Measurements from ENCODE around the gene C17orf100.

C17orf100 gene

GRCh38 chr17:6651354-6651918 lies at the start of gene C17orf100, which contains the start of gene MED31:
Gene C17orf100, plus strand, starts transcription at chr17:6651762. Its CDS starts 152 bp downstream, at chr17:6651914.
Gene MED31, minus strand, starts transcription at chr17:6651605. Its CDS starts 77 bp downstream, at chr17:6651528.
- DNase-seq: peak; percentile 95 to 97

GRCh38 chr17:6602141-6602540 lies 49.4 kb upstream of the C17orf100 start:
- DNase-seq: no peak

DNA sequence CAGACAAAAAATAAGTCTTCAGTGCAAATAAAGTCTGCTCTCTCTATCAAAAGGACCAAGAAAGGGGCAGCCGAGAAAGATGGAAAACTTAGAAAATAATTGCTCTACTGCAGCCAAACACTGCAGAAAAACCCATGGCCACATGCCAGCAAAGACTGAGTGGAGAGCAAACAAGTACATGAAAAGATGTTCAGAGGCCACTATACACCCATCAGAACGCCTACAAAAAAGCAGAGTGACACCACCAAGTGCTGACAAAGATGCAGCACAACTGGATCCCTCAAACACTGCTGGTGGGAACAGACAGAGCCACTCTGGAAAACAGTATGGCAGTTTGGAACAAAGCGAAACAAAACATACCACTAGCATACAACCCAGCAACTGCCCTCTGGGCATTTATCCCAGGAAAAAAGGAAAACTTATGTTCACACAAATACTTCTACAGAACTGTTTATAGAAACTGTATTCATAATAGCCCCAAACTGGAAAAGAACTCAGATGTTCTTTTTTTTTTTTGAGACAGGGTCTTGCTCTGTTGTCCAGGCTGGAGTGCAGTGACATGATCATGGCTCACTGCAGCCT lies 47.7 kb upstream of the C17orf100 start:
- no peak for DNase-seq

DNA sequence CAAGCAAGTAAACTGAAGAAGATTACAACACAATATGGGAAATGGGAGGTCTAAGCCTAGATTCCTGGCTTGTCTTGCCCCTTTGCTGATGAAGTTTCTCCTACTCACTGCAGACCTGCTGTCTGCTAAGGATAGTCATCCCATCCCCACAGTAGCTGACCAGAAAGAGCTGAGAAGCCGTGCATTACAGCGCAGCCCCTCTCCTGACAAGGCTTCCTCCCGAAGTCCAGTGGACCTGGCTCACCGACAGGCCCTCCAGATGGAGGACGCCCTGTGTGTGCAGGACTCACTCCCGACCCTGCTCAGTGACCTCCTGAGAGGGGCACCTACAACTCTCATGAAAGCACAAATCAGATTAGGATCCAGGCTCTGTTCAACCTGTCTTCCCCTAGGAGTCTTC lies 46.4 kb upstream of the C17orf100 start:
- no peak for DNase-seq

GRCh38 chr17:6608321-6608720 lies 43.2 kb upstream of the C17orf100 start:
- no peak for DNase-seq

DNA sequence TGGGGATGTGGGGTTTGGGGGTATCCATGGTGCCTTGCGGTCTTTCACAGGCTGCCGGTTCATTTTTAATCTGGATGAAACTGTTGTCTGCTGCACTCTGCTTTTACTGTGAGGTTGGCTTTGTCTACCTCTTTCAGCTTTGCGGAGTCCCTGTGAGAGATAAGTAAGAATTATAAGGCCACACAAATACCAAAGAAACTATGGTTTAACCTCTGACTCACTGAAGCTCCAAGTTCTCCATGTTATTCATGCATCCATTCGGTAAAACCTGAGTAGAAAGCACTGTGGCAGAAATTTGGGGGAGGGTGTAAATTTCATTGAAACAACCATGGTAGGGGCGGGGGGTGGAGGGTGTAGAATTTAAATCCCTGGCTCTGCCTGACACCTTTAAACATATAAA lies 41.6 kb upstream of the C17orf100 start:
- no peak for DNase-seq

GRCh38 chr17:6611231-6611630 lies 40.3 kb upstream of the C17orf100 start:
- DNase-seq: no peak

- no peak for DNase-seq
Observed at GRCh38 chr17:6623941-6624340, 27.6 kb upstream of the C17orf100 start.

DNA sequence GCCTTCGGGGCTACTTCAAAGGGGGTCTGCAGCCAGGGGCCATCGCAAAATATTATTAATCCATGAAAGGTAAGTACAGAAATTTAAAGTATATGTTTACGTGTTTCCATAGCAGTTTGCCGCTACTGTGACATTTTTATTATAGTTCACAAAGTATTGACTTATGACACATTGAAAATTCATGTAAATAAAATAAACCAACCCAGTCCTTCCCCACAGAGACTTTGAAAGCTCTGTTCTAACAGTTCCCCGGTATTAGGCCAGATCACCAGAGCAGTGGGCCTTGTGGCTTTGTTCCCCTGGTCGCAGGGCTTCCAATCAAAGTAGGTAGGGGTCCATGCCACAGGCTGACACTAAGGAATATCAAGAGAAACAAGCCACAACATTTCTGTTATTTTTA lies 24.9 kb upstream of the C17orf100 start:
- DNase-seq: no peak

DNA sequence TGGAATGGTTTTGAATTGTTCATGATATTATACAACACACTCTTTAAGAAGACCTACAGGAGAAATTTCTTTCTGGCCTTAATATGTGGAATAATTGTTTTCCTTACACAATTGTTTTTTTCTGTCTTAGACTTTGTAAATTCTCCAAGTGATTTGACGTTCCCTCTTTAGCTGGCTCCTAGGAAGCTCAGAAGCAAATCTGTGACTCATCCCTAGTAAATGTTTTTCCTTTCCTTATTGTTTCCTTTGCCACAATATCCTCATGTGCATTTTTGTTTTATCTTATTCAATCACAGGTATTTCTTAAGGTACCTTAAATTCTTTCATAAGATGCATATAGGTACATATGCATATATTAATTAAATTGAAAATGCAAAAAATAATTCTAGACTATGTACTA lies 24.5 kb upstream of the C17orf100 start:
- DNase-seq: no peak

- DNase-seq: no peak
Observed at GRCh38 chr17:6630390-6630789, 21.2 kb upstream of the C17orf100 start.

DNA sequence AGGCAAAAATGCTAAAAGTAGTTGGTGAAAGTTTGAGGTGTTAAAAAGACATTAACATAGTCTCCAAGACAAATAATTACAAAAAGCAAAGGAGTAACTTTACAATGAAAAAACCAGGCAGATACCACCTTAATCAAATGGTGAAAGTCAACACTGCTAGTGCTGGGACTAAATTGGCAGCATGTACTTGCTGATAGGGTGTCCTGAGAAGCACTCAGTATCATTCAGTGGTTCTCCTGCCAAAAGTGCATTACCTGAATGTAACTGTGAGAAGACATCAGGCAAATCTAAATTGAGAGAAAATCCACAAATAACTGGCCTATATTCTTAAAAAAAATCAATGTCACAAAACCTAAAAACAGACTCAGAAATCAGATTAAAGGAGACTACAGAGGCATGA lies 19.0 kb upstream of the C17orf100 start:
- DNase-seq: no peak

DNA sequence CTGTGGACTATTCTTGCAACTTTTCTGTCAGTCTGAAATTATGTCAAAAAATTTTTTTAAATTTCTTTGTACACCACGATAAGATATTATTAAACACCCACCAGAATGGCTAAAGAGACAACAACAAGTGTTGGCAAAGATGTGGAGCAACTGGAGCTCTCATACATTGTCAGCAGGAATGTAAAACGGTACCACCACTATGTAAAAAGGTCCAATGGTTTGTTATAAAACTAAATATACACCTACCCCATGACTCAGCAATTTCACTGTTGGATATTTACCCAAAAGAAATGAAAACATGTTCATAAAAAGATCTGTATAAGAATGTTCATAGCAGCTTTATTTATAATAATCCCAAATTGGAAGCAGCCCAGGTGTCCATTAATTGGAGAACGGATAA lies 18.3 kb upstream of the C17orf100 start:
- DNase-seq: no peak

GRCh38 chr17:6636105-6636504 lies 15.5 kb upstream of the C17orf100 start:
- DNase-seq: no peak

DNA sequence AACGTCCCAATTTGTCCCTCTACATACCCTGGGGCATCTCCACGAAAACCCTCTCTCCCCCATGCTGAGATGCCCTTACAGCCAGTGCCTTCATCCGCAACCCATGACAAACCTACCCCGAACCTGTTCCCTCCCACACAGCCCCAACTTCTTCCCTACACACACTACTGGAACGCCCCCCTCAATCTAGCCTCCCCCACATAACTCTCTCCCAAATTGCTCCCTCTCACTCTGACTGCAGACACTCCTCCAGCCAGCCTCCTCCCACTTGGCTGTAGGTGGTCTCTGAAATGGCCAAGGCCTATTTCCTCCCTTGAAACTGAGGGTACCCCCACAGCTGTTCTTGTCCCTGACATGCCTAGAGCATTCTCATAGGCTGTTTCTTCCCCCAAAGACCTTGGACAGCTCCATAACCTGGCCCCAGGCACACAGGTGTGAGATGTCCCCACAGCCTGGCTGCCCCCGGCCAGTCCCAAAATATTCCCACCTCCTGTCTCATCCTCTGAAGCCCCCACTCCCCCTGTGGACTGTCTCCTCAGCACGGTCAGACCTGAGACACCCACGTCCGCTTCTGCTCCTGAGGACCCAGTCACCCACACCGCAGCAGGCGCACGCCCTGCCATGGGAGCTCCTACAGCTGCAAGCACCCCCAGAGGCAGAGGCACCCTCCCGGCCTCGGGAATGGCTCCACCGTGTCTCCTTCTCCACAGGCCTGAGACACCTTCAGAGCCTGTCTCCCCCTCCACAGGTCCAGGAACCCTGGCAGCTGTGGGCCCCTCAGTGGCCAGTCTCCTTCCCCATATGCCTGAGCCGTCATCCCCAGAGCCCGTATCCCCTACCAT lies 14.7 kb upstream of the C17orf100 start:
- no peak for DNase-seq

DNA sequence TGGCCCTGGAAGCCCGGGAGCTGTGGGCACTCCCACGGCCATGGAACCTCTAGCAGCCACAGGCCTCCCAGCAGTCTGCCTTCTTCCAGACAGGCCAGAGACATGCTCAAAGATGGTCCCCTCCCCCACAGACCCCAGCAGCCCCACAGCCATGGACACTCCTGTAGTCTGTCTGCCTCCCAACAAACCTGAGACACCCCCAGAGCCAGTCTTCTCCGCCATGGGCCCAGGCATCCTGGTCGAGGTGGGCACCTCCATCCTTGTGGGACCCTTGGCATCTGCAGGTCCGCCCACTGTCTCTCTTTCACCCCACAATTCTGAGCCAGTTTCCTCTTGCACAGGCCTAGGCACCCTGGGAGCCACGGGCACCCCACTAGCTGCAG lies 14.1 kb upstream of the C17orf100 start:
- no peak for DNase-seq

DNA sequence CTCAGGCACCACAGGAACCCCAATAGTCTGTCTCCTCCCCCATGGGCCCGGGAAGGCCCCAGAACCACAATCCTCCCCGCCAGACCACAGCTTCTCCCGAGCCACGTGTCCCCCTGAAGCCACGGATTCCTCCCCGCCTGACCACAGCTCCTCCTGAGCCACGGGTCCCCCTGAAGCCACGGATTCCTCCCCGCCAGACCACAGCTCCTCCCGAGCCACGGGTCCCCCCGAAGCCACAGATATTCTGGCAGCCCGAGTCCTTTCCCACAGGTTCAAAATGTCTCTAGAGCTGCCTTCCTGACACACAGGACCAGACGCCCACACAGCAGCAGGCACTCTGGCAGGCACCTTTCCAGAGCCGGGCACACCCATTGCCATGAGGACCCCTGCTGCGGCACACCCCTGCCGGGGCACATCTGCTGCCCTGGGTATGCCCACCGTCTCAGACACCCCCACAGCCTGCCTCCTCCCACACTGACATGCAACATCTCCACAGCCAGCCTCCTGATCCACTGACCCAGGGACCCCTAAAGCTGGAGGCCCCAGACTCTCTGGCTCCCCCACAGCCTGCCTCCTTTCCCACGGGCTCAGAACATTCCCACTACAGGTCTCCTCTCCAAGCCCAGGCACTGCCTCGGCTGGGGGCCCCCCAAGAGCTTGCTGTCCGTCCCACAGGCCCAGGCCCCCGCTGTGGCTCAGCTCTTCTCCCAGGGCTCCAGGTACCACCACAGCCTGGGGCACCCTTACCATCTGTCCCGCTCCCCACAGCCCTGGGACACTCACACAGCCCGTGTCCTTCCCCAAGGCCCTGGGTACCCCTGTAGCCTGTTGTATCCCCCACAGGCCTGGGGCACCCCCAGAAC lies 13.3 kb upstream of the C17orf100 start:
- DNase-seq: no peak

DNA sequence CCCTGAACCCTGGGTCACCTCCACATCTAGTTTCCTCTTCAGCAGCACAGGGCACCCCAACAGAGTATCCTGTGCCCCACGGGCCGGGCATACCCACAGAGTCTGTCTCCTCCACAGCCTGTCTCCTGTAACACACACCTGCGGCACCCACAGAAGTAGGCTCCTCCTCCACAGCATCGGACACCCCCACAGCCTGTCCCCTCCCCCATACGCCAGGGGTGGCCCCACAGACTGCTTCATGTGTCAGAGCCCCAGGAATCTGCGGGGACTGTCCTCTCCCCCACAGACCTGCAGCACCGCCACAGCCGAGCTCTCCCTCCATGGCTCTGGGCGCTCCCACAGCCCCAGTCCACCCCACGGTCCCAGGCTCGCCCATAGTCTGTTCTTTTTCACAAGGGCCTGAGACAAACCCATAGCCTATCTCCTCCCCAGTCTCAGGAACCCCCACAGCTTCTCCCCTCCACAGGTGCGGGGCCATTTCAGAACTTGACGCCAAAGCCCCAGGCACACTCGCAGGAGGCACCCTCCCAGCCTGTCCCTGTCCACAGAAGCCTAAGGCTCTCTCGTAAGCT lies 12.5 kb upstream of the C17orf100 start:
- DNase-seq: no peak

DNA sequence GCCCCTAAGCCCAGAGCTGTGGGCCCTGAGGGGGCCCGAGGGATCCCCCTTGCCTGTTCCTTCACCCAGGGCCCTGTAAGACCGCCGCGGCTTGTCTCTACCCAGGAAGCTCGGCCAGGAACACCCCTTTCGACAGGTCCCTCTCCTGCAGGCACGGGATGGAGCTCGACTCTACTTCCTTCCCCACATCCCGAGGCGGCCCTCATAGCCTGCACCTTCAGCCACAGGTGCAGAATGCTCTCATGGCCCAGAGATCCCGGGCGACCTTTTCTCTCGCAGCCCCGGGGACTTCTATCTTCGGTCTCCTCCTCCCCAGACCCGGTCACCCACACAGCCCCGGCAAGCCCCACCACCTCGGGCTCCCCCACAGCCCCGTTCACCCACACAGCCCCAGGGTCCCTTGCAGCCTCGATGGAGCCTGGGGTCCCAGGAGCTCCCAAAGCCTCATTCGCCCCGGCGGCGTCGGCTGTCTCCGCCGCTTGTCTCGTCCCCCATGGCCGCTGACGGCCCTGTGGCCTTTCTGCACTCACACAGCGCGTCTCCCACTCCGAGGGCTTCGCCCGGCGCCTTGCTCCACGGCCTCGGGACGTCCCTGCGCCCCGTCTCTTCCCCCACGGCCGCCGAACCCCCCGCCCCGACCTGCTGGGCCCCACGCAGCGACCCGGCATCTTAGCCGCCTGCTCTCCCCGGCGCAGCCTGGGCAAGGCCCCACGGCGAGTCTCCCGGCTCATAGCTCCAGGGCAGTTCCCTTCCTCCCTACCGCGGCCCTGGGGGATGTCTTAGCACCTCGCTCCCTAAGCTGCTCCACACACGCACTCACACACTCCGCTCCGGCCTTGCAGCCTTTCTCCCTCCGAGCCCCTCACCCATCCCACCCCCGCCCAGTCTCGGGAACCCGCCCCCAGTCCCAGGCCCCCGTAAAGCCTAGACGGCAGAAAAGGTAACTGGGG lies 11.7 kb upstream of the C17orf100 start:
- peak; percentile 39 to 51 for DNase-seq

DNA sequence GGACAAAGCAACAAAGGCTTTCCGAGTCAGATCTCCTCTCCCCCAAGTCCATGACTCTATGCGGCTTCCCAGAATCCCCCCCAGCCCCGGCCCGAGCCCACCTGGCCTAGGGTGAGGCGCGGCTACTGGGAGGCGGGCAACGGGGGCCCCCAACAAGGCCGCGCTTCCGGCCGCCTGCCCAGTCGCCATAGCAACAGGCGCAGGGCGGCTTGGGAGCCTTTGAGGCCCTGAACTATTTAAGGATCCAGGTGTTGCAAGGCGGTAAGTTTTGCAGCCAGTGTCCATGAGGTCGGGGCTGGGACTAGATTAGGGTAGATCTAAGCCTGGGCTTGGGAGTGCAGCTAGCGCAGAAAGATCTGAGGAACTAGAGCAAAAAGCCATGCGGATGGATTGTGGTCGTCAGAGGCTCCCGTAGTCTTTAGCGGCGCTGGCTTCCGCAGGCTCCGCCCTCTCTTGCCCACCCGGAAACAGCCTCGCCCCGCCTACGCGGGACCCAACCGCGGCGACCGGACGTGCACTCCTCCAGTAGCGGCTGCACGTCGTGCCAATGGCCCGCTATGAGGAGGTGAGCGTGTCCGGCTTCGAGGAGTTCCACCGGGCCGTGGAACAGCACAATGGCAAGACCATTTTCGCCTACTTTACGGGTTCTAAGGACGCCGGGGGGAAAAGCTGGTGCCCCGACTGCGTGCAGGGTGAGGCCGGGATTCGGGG lies 10.9 kb upstream of the C17orf100 start, which contains the start of the genes KIAA0753 and TXNDC17:
KIAA0753 (minus strand) TSS at position 176 of the 711 bp plus-strand sequence. CDS start 5,608 bp downstream, outside the sequence.
TXNDC17 (plus strand) TSS at position 525 of the 711 bp plus-strand sequence; CDS start at position 548, 23 bp downstream.
- DNase-seq: peak; percentile 95 to 97

Measured in activated CD4-positive, alpha-beta T cell treated with anti-CD3 and anti-CD28 coated beads, Interleukin-2, amount 50 U/mL, for 48 hours (primary cell).